Right atrium auricular region (tissue), 2 donors: ENCODE data around the gene NUCKS1. TPM values are rescaled to one million over a fixed set of nuclear protein-coding genes. Genes with fewer than 3 reads are reported as not detected.
"Not testable (repeated sequence)": the region's sequence is repeated elsewhere in the genome, so short reads cannot be mapped to it uniquely, and the experiment has no call there.

ENCODE experiments used
- DNase-seq: peaks from one replicate; pipeline ENCODE4 v3.0.0-alpha.2; 2019; ENCODE audit warnings: low spot score
- H3K27ac ChIP-seq, 2 donors: fragments of 200-600 bp; sonication (generic); 1 replicate in 1 of 2; 2 replicates in 1 of 2; pipeline ENCODE4 v1.5.1; 2016 to 2019
- H3K27me3 ChIP-seq, 2 donors: fragments of 200-600 bp; sonication (generic); one replicate each; pipeline versions ENCODE4 v1.5.1 to v1.6.0; 2017 to 2019
- H3K36me3 ChIP-seq: fragments of 200-600 bp; sonication (generic); one replicate; pipeline ENCODE4 v1.5.1; 2016
- H3K4me1 ChIP-seq, 2 donors: fragments of 200-600 bp; sonication (generic); one replicate each; pipeline versions ENCODE4 v1.5.1 to v1.6.0; 2017 to 2019
- H3K4me3 ChIP-seq, 2 donors: fragments of 200-600 bp; sonication (generic); 1 replicate in 1 of 2; 2 replicates in 1 of 2; pipeline ENCODE4 v1.5.1; 2017 to 2019; ENCODE audit warnings: mild to moderate bottlenecking in 1 of 2, moderate library complexity in 1 of 2
- H3K9me3 ChIP-seq, 2 donors: fragments of 200-600 bp; sonication (generic); one replicate each; pipeline ENCODE4 v1.5.1; 2019
- total RNA-seq, 2 donors: library from RNA; depleted of rRNA; stranded (reverse); fragments of >200 nt; gene quantifications; one replicate each; pipeline ENCODE4 v1.1.0, GENCODE V29; 2016
- TF ChIP-seq, protein P1 (sequence below), 2 donors: fragments of 200-600 bp; sonication (generic); IDR thresholded peaks; one replicate each; pipeline ENCODE4 v1.5.1; 2019; ENCODE audit warnings: antibody characterized with exemption in 2 of 2

The NUCKS1 gene
- total RNA-seq, 2 donors from 2014 or later: 109 to 128 TPM

GRCh38 chr1:205735218-205735617 lies 14.8 kb downstream of the NUCKS1 start:
- Histone ChIP-seq H3K4me3 (no peak overlapping the region), H3K27me3 (no peaks in the 10 kb centered on the region), H3K9me3 (no peaks in the 10 kb centered on the region), H3K27ac (no peak overlapping the region), H3K36me3 (peaks cover 6% of the 10 kb centered on the region), H3K4me1 (peaks cover 0 to 11% of the 10 kb centered on the region in 2 donors)
- DNase-seq: no peak
- TF ChIP-seq, protein P1, sequence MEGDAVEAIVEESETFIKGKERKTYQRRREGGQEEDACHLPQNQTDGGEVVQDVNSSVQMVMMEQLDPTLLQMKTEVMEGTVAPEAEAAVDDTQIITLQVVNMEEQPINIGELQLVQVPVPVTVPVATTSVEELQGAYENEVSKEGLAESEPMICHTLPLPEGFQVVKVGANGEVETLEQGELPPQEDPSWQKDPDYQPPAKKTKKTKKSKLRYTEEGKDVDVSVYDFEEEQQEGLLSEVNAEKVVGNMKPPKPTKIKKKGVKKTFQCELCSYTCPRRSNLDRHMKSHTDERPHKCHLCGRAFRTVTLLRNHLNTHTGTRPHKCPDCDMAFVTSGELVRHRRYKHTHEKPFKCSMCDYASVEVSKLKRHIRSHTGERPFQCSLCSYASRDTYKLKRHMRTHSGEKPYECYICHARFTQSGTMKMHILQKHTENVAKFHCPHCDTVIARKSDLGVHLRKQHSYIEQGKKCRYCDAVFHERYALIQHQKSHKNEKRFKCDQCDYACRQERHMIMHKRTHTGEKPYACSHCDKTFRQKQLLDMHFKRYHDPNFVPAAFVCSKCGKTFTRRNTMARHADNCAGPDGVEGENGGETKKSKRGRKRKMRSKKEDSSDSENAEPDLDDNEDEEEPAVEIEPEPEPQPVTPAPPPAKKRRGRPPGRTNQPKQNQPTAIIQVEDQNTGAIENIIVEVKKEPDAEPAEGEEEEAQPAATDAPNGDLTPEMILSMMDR (IDR thresholded peaks at IDR 0.05): no peak

- TF ChIP-seq, protein P1 (IDR thresholded peaks at IDR 0.05): no peak
- H3K36me3 ChIP-seq: peaks cover 13% of the 10 kb centered on the region
- no peaks in the 10 kb centered on the region for H3K27me3 ChIP-seq
- H3K4me3 ChIP-seq: no peak overlapping the region
- peaks cover 0 to 10% of the 10 kb centered on the region in 2 donors for H3K4me1 ChIP-seq
- H3K27ac ChIP-seq: no peak overlapping the region
- no peaks in the 10 kb centered on the region for H3K9me3 ChIP-seq
- DNase-seq: no peak
These were observed 16.4 kb downstream of the NUCKS1 start for GRCh38 chr1:205733438-205734175.

DNA sequence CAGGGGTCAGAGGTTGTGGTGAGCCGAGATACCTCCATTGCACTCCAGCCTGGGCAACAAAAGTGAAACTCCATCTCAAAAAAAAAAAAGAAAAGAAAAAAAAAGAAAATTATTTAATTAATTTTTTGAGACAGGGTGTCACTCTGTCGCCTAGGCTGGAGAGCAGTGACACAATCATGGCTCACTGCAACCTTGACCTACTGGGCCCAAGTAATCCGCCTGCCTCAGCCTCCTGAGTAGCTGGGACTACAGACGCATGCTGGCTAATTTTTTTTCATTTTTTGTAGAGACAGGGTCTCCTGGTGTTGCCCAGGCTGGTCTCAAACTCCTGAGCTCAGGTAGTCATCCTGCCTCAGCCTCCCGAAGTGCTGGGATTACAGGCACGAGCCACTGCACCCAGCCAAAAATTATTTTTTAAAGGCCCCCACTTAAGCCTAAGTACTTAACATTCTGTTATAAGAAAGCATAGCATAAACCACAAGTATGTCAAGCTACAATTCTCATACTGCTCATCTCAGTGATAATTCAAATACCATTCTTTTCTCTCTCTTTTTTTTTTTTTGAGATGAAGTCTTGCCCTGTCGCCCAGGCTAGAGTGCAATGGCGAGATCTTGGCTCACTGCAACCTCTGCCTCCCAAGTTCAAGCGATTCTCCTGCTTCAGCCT lies 19.9 kb downstream of the NUCKS1 start:
- DNase-seq: no peak
- H3K36me3 ChIP-seq: peaks cover 24% of the 10 kb centered on the region
- no peak overlapping the region for H3K27ac ChIP-seq
- no peaks in the 10 kb centered on the region for H3K27me3 ChIP-seq
- H3K9me3 ChIP-seq: no peaks in the 10 kb centered on the region
- H3K4me3 ChIP-seq: no peak overlapping the region
- H3K4me1 ChIP-seq: peaks cover 0 to 14% of the 10 kb centered on the region in 2 donors
- TF ChIP-seq, protein P1 (IDR thresholded peaks at IDR 0.05): no peak

DNA sequence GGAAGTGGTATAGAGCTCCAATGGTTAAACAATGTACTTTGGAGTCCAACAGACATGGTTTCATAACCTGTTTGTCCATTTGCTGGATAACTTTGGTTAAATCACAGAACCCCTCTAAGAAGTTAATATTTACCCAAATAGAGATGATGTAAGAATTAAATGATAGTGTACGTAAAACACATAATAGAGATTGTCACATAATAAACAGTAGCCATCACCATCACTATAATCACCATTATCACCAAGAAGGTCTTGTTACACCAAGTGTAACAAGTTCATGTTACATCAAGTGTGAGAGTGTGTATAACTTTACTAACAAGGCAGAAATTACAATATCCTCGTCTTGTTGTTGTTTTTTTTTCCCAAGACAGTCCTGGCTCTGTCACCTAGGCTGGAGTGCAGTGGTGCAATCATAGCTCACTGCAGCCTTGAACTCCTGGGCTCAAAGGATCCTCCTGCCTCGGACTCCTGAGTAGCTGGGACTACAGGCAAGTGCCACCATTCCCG lies 23.3 kb downstream of the NUCKS1 start:
- no peaks in the 10 kb centered on the region for H3K9me3 ChIP-seq
- peaks cover 49% of the 10 kb centered on the region for H3K36me3 ChIP-seq
- H3K4me3 ChIP-seq: no peak overlapping the region
- peaks cover 0 to 8% of the 10 kb centered on the region in 2 donors for H3K4me1 ChIP-seq
- no peak overlapping the region for H3K27ac ChIP-seq
- no peaks in the 10 kb centered on the region for H3K27me3 ChIP-seq
- no peak for DNase-seq
- TF ChIP-seq, protein P1 (IDR thresholded peaks at IDR 0.05): no peak

- Histone ChIP-seq H3K4me1 (peaks cover 0 to 8% of the 10 kb centered on the region in 2 donors), H3K27ac (no peak overlapping the region), H3K9me3 (no peaks in the 10 kb centered on the region), H3K27me3 (no peaks in the 10 kb centered on the region), H3K36me3 (peaks cover 56% of the 10 kb centered on the region), H3K4me3 (no peak overlapping the region)
- TF ChIP-seq, protein P1 (IDR thresholded peaks at IDR 0.05): no peak
- no peak for DNase-seq
These were observed 24.5 kb downstream of the NUCKS1 start for GRCh38 chr1:205725514-205725913.

- H3K36me3 ChIP-seq: peaks cover 80% of the 10 kb centered on the region
- not testable (repeated sequence) for H3K4me1 ChIP-seq, DNase-seq
These were observed 29.2 kb downstream of the NUCKS1 start for GRCh38 chr1:205720740-205721139.

More at GRCh38 chr1:205720740-205721139, 29.2 kb downstream of the NUCKS1 start:
- H3K27ac ChIP-seq, H3K9me3 ChIP-seq, H3K27me3 ChIP-seq, H3K4me3 ChIP-seq: not testable (repeated sequence)
